Keratinocyte (primary cell): ENCODE data around the gene RAB21. TPM values are rescaled to one million over a fixed set of nuclear protein-coding genes. Genes with fewer than 3 reads are reported as not detected.

ENCODE experiments used
- DNase-seq: peaks from one replicate; pipeline ENCODE4 v3.0.0-alpha.2; 2011; ENCODE audit warnings: low read depth, missing footprints, low spot score
- FAIRE-seq: peaks from 2 replicates; lab custom pipeline; 2011; peaks lifted over from hg19 to GRCh38; lab: Jason Lieb, UNC
- H2AFZ ChIP-seq: 2 replicates; pipeline ENCODE4 v1.6.0; 2012; ENCODE audit warnings: low read length, control low read depth, inconsistent platforms; ENCODE audit not compliant: control insufficient read depth
- H3K27ac ChIP-seq: 2 replicates; pipeline ENCODE4 v1.5.1; 2011; ENCODE audit warnings: low read length; ENCODE audit not compliant: control insufficient read depth, insufficient read depth
- H3K27me3 ChIP-seq: 3 replicates; pipeline ENCODE4 v1.6.0; 2011; ENCODE audit warnings: low read length; ENCODE audit not compliant: control insufficient read depth, insufficient read depth; ENCODE audit errors: extremely low read depth
- H3K36me3 ChIP-seq, 2 experiments: 2 replicates in 1 of 2; 3 replicates in 1 of 2; pipeline ENCODE4 v1.5.1; 2011; ENCODE audit warnings: low read length in 2 of 2, mild to moderate bottlenecking in 1 of 2; ENCODE audit not compliant: control insufficient read depth in 2 of 2, insufficient read depth in 2 of 2; ENCODE audit errors: extremely low read depth in 1 of 2
- H3K4me1 ChIP-seq: 3 replicates; pipeline ENCODE4 v1.5.1; 2011; ENCODE audit warnings: low read length; ENCODE audit not compliant: control insufficient read depth, insufficient read depth; ENCODE audit errors: extremely low read depth
- H3K4me2 ChIP-seq: 3 replicates; pipeline ENCODE4 v1.6.0; 2011; ENCODE audit warnings: low read depth, low read length; ENCODE audit not compliant: control insufficient read depth, insufficient read depth; ENCODE audit errors: extremely low read depth
- H3K4me3 ChIP-seq, 3 experiments: fragments of 200-600 bp in 1 of 3; sonication (generic) in 1 of 3; 2 replicates in 2 of 3; 3 replicates in 1 of 3; pipeline ENCODE4 v1.5.1; 2011 to 2016; ENCODE audit warnings: low read length in 3 of 3, mild to moderate bottlenecking in 3 of 3, control low read depth in 2 of 3, inconsistent platforms in 1 of 3, low read depth in 1 of 3, mixed read lengths in 1 of 3, mixed run types in 1 of 3, moderate library complexity in 1 of 3; ENCODE audit not compliant: control insufficient read depth in 2 of 3, insufficient read depth in 2 of 3; ENCODE audit errors: extremely low read depth in 1 of 3
- H3K79me2 ChIP-seq: 2 replicates; pipeline ENCODE4 v1.6.0; 2012; ENCODE audit warnings: low read length; ENCODE audit not compliant: control insufficient read depth, insufficient read depth
- H3K9ac ChIP-seq: 3 replicates; pipeline ENCODE4 v1.6.0; 2011; ENCODE audit warnings: low read length; ENCODE audit not compliant: control insufficient read depth, insufficient read depth; ENCODE audit errors: extremely low read depth
- H3K9me1 ChIP-seq: 3 replicates; pipeline ENCODE4 v1.6.0; 2011; ENCODE audit warnings: low read length; ENCODE audit not compliant: control insufficient read depth, insufficient read depth; ENCODE audit errors: extremely low read depth
- H3K9me3 ChIP-seq: 2 replicates; pipeline ENCODE4 v1.5.1; 2012; ENCODE audit warnings: low read depth, low read length; ENCODE audit not compliant: control insufficient read depth
- H4K20me1 ChIP-seq: 3 replicates; pipeline ENCODE4 v1.6.0; 2011; ENCODE audit warnings: low read length; ENCODE audit not compliant: control insufficient read depth, insufficient read depth; ENCODE audit errors: extremely low read depth
- CTCF ChIP-seq, 3 experiments: IDR thresholded peaks in 1 of 3; conservative IDR thresholded peaks in 1 of 3; optimal IDR thresholded peaks in 1 of 3; 2 replicates in 2 of 3; 3 replicates in 1 of 3; pipeline versions ENCODE3 to v1.5.1; 2011; ENCODE audit warnings: low read length in 3 of 3, mild to moderate bottlenecking in 3 of 3, moderate library complexity in 2 of 3, control low read depth in 1 of 3, inconsistent platforms in 1 of 3; ENCODE audit not compliant: insufficient read depth in 2 of 3; ENCODE audit errors: extremely low read depth in 1 of 3
- EZH2 ChIP-seq: IDR thresholded peaks from one replicate; pipeline ENCODE4 v1.6.1; 2012; ENCODE audit warnings: inconsistent platforms, mild to moderate bottlenecking, low read length, moderate library complexity
- dilution Hi-C: fragments of 300-500 bp; cut with MboI; formaldehyde crosslinking; loops from one replicate; pipeline ENCODE4 v1.7.0; 2020; ENCODE audit warnings: low sequenced_read_pairs; ENCODE audit not compliant: extremely low pct_ligation_motif_present
- polyA plus RNA-seq, 5 experiments: library from polyadenylated mRNA; depleted of rRNA in 3 of 5; stranded (reverse) in 3 of 5; stranded (forward) in 1 of 5; unstranded in 1 of 5; fragments of >200 nt; gene quantifications; 1 replicate in 1 of 5; 2 replicates in 3 of 5; 3 replicates in 1 of 5; pipeline versions ENCODE4 v1.2.1 to v1.2.3, GENCODE V29; 2011 to 2012; ENCODE audit warnings: missing spikeins in 2 of 5, low read depth in 1 of 5, low replicate concordance in 1 of 5

RAB21 gene
- polyA plus RNA-seq, 1 donor (not counting 4 experiments of a cell fraction or from before 2014, with no cell fraction given): 21.9 TPM

GRCh38 chr12:71749666-71750065, 5.0 kb upstream of the RAB21 start:
- DNase-seq (no peak), FAIRE-seq (no peak)
- Histone ChIP-seq H3K27ac (no peak overlapping the region), H3K9me1 (no peaks in the 10 kb centered on the region), H4K20me1 (no peaks in the 10 kb centered on the region), H3K9me3 (no peaks in the 10 kb centered on the region), H2AFZ (no peak overlapping the region), H3K4me2 (no peak overlapping the region), H3K27me3 (no peaks in the 10 kb centered on the region), H3K4me1 (peaks cover 6% of the 10 kb centered on the region), H3K36me3 (no peaks in the 10 kb centered on the region), H3K79me2 (no peaks in the 10 kb centered on the region), H3K9ac (no peak overlapping the region), H3K4me3 (no peak overlapping the region)
- dilution Hi-C loops: no loop called here
- TF ChIP-seq EZH2 (no peak), CTCF (optimal IDR thresholded peaks at IDR 0.05 in 1 of 3, IDR thresholded peaks at IDR 0.05 in 1 of 3, conservative IDR thresholded peaks at IDR 0.05 in 1 of 3; ENCODE audit: extremely low read depth in 1 of 3, insufficient read depth in 2 of 3, low read length in 3 of 3) (no peak)

GRCh38 chr12:71752891-71753290, 1.8 kb upstream of the RAB21 start:
- H3K9me3 ChIP-seq: no peaks in the 10 kb centered on the region
- H3K9ac ChIP-seq: no peak overlapping the region
- H3K4me3 ChIP-seq: no peak overlapping the region
- H3K4me2 ChIP-seq: no peak overlapping the region
- no peak for TF ChIP-seq CTCF (optimal IDR thresholded peaks at IDR 0.05 in 1 of 3, IDR thresholded peaks at IDR 0.05 in 1 of 3, conservative IDR thresholded peaks at IDR 0.05 in 1 of 3; ENCODE audit: extremely low read depth in 1 of 3, insufficient read depth in 2 of 3, low read length in 3 of 3)
- no peak for TF ChIP-seq EZH2
- H3K27ac ChIP-seq: no peak overlapping the region
- dilution Hi-C loops: no loop called here
- peaks cover 29% of the 10 kb centered on the region for H3K79me2 ChIP-seq
- peaks cover 15% of the 10 kb centered on the region for H3K4me1 ChIP-seq
- H3K27me3 ChIP-seq: no peaks in the 10 kb centered on the region
- no peaks in the 10 kb centered on the region for H3K9me1 ChIP-seq
- no peaks in the 10 kb centered on the region for H4K20me1 ChIP-seq
- no peak for DNase-seq
- no peak overlapping the region for H2AFZ ChIP-seq
- H3K36me3 ChIP-seq: peaks cover 0 to 6% of the 10 kb centered on the region in 2 experiments
- no peak for FAIRE-seq
